ENCODE data around the gene BLCAP.

Gene BLCAP

DNA sequence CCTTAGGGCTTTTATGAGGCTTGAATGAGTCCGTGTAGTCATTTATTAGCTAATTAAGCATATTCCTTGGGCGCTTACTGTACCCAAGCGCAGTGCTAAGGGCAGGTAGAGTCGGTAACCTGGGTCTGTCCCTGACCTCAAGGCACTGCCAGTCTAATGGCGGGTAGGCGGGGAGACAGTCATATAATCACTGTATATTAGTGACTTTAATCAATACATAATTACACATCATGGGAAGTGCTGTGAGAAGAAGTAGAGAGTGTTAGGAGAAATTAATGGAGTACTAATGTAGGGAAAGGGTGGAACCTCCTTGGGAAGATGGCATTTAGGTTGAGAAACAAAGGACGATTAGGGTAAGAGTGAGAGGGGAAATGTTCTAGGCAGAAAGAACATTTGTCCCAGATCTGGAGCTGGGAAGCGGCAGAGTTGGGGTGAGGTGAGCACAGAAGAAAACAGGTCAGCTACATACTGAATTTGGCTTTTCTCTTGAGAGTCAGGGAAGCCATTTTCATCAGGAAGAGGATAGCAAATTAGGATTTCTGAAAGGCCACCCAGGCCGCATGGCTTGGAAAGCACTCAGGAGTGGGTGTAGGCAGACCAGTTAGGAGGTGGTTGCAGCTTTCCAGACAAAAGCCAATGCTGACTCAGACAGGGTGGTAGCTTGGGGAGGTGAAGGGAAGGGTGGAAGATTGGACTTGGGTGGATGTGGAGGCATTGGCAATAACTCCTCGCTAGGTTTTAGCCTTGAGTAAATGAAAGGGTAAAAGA, 954 bp upstream of the BLCAP start:
- TF ChIP-seq, protein P1, sequence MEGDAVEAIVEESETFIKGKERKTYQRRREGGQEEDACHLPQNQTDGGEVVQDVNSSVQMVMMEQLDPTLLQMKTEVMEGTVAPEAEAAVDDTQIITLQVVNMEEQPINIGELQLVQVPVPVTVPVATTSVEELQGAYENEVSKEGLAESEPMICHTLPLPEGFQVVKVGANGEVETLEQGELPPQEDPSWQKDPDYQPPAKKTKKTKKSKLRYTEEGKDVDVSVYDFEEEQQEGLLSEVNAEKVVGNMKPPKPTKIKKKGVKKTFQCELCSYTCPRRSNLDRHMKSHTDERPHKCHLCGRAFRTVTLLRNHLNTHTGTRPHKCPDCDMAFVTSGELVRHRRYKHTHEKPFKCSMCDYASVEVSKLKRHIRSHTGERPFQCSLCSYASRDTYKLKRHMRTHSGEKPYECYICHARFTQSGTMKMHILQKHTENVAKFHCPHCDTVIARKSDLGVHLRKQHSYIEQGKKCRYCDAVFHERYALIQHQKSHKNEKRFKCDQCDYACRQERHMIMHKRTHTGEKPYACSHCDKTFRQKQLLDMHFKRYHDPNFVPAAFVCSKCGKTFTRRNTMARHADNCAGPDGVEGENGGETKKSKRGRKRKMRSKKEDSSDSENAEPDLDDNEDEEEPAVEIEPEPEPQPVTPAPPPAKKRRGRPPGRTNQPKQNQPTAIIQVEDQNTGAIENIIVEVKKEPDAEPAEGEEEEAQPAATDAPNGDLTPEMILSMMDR (conservative IDR thresholded peaks at IDR 0.05; ENCODE audit: low read length): no peak
- H3K4me3 ChIP-seq (ENCODE audit: low read length): peak overlapping the region; percentile 96

DNA sequence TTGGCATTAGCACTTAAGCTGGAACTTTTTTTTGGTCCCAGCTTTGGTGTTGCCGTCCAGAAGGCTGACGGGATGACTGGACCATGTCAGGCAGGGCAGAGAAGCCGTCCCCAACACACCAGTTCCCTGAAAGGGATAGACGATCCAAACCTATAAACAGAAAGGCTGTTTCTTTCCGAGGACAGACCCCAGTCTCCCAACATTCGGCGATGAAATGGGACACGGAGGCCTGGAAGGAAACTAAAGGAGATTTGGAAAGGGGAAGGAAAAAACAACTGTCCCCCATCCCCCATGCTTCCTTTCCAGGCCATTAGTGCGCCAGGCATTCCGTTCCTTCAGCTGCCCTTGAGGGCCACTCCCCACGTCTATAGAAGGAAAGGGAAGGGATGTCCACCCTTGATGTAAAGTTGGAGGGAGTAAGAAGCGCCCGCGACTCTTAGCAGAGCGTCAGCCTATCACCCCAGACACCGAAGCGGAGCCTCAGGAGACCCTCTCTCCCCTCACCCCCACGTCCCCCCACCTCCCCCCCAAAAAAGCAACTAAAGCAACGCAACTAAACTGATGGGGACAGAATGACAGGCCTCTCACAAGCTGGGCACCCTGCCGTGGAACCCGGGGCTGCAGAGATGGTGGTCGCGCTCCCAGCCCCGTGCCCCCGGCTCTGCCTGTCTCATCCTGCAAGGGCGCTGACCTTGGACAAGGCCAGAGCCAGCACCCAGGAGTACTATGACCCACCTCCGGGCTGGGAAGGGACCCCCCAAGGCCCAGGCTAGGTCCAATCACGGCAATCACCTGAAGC, 638 bp downstream of the BLCAP start:
- TF ChIP-seq, protein P1 (conservative IDR thresholded peaks at IDR 0.05; ENCODE audit: low read length): no peak
- peak overlapping the region; percentile 96 for H3K4me3 ChIP-seq (ENCODE audit: low read length)
- peak; percentile 28 for DNase-seq (ENCODE audit: low read depth)

More for the DNA sequence above, 954 bp upstream of the BLCAP start:
- no peak for DNase-seq (ENCODE audit: low read depth)

DNA sequence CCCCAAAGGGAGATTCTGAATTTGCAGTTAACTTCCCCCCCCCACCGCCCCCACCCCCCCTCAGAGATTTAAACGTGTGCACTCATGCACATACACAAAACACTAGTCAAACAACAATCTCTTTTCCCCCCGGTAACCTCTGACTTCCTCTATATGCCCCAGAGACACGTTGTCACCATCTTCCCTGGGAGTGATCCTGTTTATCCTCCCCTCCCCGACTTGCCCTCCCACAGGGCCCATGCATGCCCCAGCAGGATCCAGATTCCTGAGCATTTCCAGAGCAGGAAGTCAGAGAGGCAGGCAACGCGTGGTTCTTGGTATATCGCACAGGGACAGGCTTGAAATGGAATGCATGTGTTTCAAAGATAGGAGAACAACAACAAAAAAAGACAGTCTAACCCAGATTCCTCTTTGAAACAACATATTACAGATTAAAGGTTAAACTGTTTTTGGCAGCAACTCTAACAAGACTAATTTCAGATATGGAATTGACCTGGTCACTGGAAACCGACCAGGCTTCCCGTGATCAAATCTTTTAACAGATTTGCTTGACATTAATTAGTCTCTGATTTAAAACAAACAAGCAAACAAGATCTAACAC, 1.3 kb downstream of the BLCAP start:
- TF ChIP-seq, protein P1 (conservative IDR thresholded peaks at IDR 0.05; ENCODE audit: low read length): no peak
- H3K4me3 ChIP-seq (ENCODE audit: low read length): peak overlapping the region; percentile 96
- DNase-seq (ENCODE audit: low read depth): peak; percentile 64

DNA sequence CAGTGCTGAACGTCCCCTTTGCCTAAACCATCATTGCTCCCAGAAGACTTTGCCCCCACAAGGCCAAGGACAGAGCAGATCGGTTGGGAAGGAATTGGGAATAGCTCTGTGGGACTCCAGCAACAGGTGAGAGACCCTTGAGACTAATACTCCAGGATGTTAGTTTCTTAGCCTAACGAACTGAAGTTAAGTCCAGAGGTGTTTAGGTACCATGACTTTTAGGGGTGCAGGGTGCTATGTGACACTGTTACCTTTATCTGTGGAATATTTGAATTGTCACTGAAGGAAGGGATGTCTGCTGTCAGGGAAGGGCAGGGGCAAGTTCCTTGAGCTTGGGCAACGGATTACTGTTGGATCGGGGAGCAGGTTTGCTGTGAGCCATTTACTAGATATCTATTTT, 1.9 kb downstream of the BLCAP start:
- peak overlapping the region; percentile 96 for H3K4me3 ChIP-seq (ENCODE audit: low read length)
- no peak for DNase-seq (ENCODE audit: low read depth)
- TF ChIP-seq, protein P1 (conservative IDR thresholded peaks at IDR 0.05; ENCODE audit: low read length): no peak

DNA sequence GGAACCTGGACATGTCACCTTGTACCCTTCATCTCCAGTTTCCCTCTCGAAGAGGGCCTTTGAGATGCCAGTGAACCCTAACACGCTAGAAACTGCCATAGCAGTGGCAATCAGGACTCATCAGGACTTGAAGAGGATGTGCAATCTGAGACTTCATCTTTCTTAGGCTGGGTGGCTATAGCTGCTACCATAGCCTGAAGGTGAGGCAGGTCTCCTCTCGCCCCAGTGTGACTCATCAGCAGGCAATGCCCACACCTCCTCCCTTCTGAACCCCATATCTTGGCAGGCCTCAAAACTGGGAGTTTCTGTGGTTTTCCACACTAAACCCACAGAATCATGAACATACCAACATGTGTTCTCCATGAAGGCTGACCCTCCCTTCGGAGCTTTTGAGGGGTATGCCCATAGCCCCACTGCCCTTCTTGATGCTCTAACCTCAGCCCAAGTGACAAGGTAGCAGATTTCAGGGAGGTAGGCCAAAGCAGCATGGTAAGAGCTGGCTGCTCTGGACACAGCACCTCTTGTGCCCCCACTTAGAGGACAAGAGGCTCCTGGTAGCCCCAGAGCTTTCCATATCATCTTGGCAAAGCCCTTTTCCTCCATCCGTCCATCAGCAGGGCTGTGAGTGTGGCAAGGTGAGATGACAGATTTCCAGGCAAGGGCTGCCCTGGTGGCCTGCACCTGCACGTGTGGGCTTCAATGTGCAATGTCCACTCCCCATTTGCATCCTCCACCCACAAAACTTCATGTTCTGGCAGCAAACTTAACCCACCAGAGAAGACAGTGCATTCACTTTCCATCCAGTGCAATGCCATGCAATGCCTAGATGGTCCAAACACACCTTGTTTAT, 2.6 kb downstream of the BLCAP start:
- H3K4me3 ChIP-seq (ENCODE audit: low read length): peak overlapping the region; percentile 11; the same call in 1 of the 2 replicates
- DNase-seq (ENCODE audit: low read depth): peak; percentile 73
- TF ChIP-seq, protein P1 (conservative IDR thresholded peaks at IDR 0.05; ENCODE audit: low read length): no peak

DNA sequence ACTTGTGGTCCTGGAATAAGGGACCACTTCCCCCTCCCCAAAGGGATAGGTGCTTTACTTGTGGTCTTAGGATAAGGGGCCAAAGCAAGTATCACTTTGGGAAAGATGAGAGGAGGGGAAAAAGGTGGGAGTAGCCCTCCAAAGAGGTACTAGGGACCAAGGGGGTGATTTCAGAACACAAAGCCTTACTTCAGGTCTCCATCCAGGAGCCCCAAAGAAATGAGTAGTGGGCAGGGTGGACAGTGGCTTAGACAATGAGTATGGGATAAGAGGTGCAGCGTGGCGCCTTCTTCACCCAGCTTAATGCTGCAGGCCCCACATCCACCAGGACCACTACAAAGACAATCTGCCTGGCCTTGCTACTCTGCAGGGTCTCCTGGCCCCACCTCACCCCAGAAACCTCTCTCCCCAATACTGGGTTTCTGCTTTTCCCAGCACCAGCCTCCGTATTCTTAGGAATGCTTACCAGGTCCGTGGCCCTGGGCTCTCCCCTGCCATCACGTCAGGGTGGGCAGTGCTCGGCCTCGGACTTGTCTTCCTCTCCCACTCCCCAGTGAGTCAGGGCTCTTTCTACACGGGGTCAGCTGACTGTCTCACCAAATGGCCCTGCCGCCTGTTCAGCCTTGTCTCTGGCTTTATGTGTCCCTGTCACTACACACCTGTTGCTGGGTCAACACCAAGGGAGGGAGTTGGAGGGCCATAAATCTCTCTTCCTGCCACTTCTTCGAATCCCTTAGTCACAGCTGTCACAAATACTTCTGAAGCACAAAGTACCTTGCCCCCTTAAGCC, 3.6 kb downstream of the BLCAP start:
- H3K4me3 ChIP-seq (ENCODE audit: low read length): no peak overlapping the region
- DNase-seq (ENCODE audit: low read depth): no peak
- TF ChIP-seq, protein P1 (conservative IDR thresholded peaks at IDR 0.05; ENCODE audit: low read length): no peak

Measured in AG10803 (cell line).